A673 (cell line): Measurements from ENCODE around the gene AEBP2.
"Not testable (repeated sequence)": the region's sequence is repeated elsewhere in the genome, so short reads cannot be mapped to it uniquely, and the experiment has no call there.

ENCODE experiments used
- CTCF ChIP-seq: fragments of 300-800, 200-600 bp; sonication (generic); conservative IDR thresholded peaks from 2 replicates; pipeline ENCODE4 v1.5.1; 2017; ENCODE audit warnings: low read depth, mild to moderate bottlenecking, antibody characterized with exemption, low read length, moderate library complexity, mixed read lengths
- EZH2 ChIP-seq: fragments of 200-600 bp; sonication (generic); IDR thresholded peaks from 2 replicates; pipeline ENCODE4 v1.6.1; 2017; ENCODE audit warnings: borderline replicate concordance, low read depth, mild to moderate bottlenecking, mixed read lengths, antibody characterized with exemption, low read length; ENCODE audit not compliant: poor library complexity, severe bottlenecking

- TF ChIP-seq EZH2, CTCF: not testable (repeated sequence)
Measured at GRCh38 chr12:19429491-19429890, 9.8 kb upstream of the AEBP2 start.
